ENCODE measurements around the gene GALNT15. TPM values are rescaled to one million over a fixed set of nuclear protein-coding genes. Genes with fewer than 3 reads are reported as not detected.

GALNT15 gene
- total and polyA plus RNA-seq, 2 donors from 2014 or later, result 5.5 to 39.9 TPM

GRCh38 chr3:16227566-16227965 lies 53.1 kb downstream of the GALNT15 start:
- H3K36me3 ChIP-seq (ENCODE audit: control insufficient read depth in 2 of 3, insufficient read depth in 3 of 3, low read length in 3 of 3), result no peaks in the 10 kb centered on the region
- H3K27ac ChIP-seq (ENCODE audit: low read depth in 2 of 2, low read length in 2 of 2), result no peak overlapping the region
- FAIRE-seq, result no peak
- no peaks in the 10 kb centered on the region for H3K27me3 ChIP-seq (ENCODE audit: control insufficient read depth, insufficient read depth, low read length)
- no peak for DNase-seq
- H3K9me3 ChIP-seq (ENCODE audit: control insufficient read depth in 2 of 3, insufficient read depth in 1 of 3, low read length in 3 of 3), result no peaks in the 10 kb centered on the region
- intact Hi-C loops (cut with DNase I), result no loop called here
- TF ChIP-seq CTCF (IDR thresholded peaks at IDR 0.05; ENCODE audit: borderline replicate concordance, extremely low read depth, insufficient read depth), result no peak
- no peak overlapping the region for H3K4me3 ChIP-seq (ENCODE audit: low read length in 3 of 3)
- no peak overlapping the region for H3K9ac ChIP-seq (ENCODE audit: low read length in 3 of 3)
- H3K4me1 ChIP-seq (ENCODE audit: control insufficient read depth in 2 of 3, insufficient read depth in 2 of 3, low read depth in 1 of 3, low read length in 3 of 3), result no peaks in the 10 kb centered on the region

- H3K4me1 ChIP-seq (ENCODE audit: control insufficient read depth in 2 of 3, insufficient read depth in 2 of 3, low read depth in 1 of 3, low read length in 3 of 3), result no peaks in the 10 kb centered on the region
- DNase-seq (no peak), FAIRE-seq (no peak)
- no peaks in the 10 kb centered on the region for H3K9me3 ChIP-seq (ENCODE audit: control insufficient read depth in 2 of 3, insufficient read depth in 1 of 3, low read length in 3 of 3)
- H3K9ac ChIP-seq (ENCODE audit: low read length in 3 of 3), result no peak overlapping the region
- no peak for TF ChIP-seq CTCF (IDR thresholded peaks at IDR 0.05; ENCODE audit: borderline replicate concordance, extremely low read depth, insufficient read depth)
- H3K27me3 ChIP-seq (ENCODE audit: control insufficient read depth, insufficient read depth, low read length), result no peaks in the 10 kb centered on the region
- H3K27ac ChIP-seq (ENCODE audit: low read depth in 2 of 2, low read length in 2 of 2), result no peak overlapping the region
- H3K4me3 ChIP-seq (ENCODE audit: low read length in 3 of 3), result no peak overlapping the region
- no peaks in the 10 kb centered on the region for H3K36me3 ChIP-seq (ENCODE audit: control insufficient read depth in 2 of 3, insufficient read depth in 3 of 3, low read length in 3 of 3)
- intact Hi-C loops (cut with DNase I), result no loop called here
Observed at GRCh38 chr3:16229681-16230080, 55.2 kb downstream of the GALNT15 start.

DNA sequence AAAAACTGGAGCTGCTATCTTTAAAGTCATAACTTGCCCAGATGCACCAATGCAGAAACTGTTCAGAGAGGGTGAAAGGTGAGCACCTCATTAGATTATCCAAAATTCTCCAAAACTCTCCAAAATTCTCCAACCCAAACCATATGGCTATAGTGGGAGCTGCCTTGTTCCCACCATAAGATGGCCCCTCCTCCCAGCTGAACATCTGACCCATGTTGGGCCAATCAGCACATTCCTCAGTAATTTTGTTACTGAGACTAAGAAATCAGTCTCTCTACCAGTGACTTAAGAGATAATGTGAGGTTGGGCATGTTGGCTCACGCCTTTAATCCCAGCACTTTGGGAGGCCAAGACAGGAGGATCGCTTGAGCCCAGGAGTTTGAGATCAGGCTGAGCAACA lies 57.5 kb downstream of the GALNT15 start:
- no peak overlapping the region for H3K27ac ChIP-seq (ENCODE audit: low read depth in 2 of 2, low read length in 2 of 2)
- no peaks in the 10 kb centered on the region for H3K9me3 ChIP-seq (ENCODE audit: control insufficient read depth in 2 of 3, insufficient read depth in 1 of 3, low read length in 3 of 3)
- H3K36me3 ChIP-seq (ENCODE audit: control insufficient read depth in 2 of 3, insufficient read depth in 3 of 3, low read length in 3 of 3), result no peaks in the 10 kb centered on the region
- no peaks in the 10 kb centered on the region for H3K27me3 ChIP-seq (ENCODE audit: control insufficient read depth, insufficient read depth, low read length)
- intact Hi-C loops (cut with DNase I), result no loop called here
- no peak overlapping the region for H3K4me3 ChIP-seq (ENCODE audit: low read length in 3 of 3)
- no peaks in the 10 kb centered on the region for H3K4me1 ChIP-seq (ENCODE audit: control insufficient read depth in 2 of 3, insufficient read depth in 2 of 3, low read depth in 1 of 3, low read length in 3 of 3)
- FAIRE-seq (no peak), DNase-seq (no peak)
- H3K9ac ChIP-seq (ENCODE audit: low read length in 3 of 3), result no peak overlapping the region
- no peak for TF ChIP-seq CTCF (IDR thresholded peaks at IDR 0.05; ENCODE audit: borderline replicate concordance, extremely low read depth, insufficient read depth)

- Histone ChIP-seq H3K9me3 (ENCODE audit: control insufficient read depth in 2 of 3, insufficient read depth in 1 of 3, low read length in 3 of 3) (no peaks in the 10 kb centered on the region), H3K27ac (ENCODE audit: low read depth in 2 of 2, low read length in 2 of 2) (no peak overlapping the region), H3K4me3 (ENCODE audit: low read length in 3 of 3) (no peak overlapping the region), H3K27me3 (ENCODE audit: control insufficient read depth, insufficient read depth, low read length) (no peaks in the 10 kb centered on the region), H3K36me3 (ENCODE audit: control insufficient read depth in 2 of 3, insufficient read depth in 3 of 3, low read length in 3 of 3) (no peaks in the 10 kb centered on the region), H3K4me1 (ENCODE audit: control insufficient read depth in 2 of 3, insufficient read depth in 2 of 3, low read depth in 1 of 3, low read length in 3 of 3) (no peaks in the 10 kb centered on the region), H3K9ac (ENCODE audit: low read length in 3 of 3) (no peak overlapping the region)
- FAIRE-seq (no peak), DNase-seq (no peak)
- no peak for TF ChIP-seq CTCF (IDR thresholded peaks at IDR 0.05; ENCODE audit: borderline replicate concordance, extremely low read depth, insufficient read depth)
- intact Hi-C loops (cut with DNase I), result no loop called here
Observed at GRCh38 chr3:16233806-16234205, 59.3 kb downstream of the GALNT15 start.
